ENCODE data around the gene CDHR3. TPM values are rescaled to one million over a fixed set of nuclear protein-coding genes. Genes with fewer than 3 reads are reported as not detected.

The CDHR3 gene
- total RNA-seq, 2 experiments from 2014 or later = 0.42 to 2.8 TPM

DNA sequence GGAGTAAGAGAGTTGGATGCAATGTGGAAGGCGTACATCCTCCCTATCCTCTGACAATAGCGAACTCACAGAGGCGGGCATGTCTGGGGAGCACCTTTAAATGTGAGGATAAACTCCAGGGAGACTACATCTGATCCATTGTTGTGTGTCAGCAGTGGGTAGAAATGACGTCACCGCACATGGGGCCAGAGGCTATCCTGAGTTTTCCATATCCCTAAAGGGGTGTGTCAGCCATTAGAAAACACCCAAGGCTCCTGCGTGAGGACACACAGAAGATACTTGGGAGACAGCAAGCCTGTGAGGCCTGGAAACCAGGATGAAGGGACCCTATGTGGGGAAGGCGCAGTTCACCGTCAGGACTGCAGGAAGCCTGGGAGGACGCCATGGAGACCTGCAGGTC, 17.2 kb upstream of the CDHR3 start:
- no peaks in the 10 kb centered on the region for H3K36me3 ChIP-seq (ENCODE audit: insufficient read depth, low read length)
- no TSS peak for BruUV-seq (replicated peaks)
- intact Hi-C loops (cut with micrococcal nuclease; ENCODE audit: unreplicated experiment) = no loop called here
- no peaks in the 10 kb centered on the region for H3K9me2 ChIP-seq (ENCODE audit: insufficient read depth, low read length)
- H3K4me1 ChIP-seq (ENCODE audit: insufficient read depth, low read length, poor library complexity, severe bottlenecking) = no peaks in the 10 kb centered on the region
- POLR2A ChIA-PET = no interaction called here
- no peaks in the 10 kb centered on the region for H3K79me2 ChIP-seq (ENCODE audit: insufficient read depth, low read depth, low read length)
- DNase-seq (ENCODE audit: low spot score) = no peak
- no peak overlapping the region for H2AFZ ChIP-seq (ENCODE audit: low read length)
- no peaks in the 10 kb centered on the region for H4K20me1 ChIP-seq (ENCODE audit: insufficient read depth, low read length)
- no peak overlapping the region for H3K4me2 ChIP-seq (ENCODE audit: low read length)
- CTCF ChIA-PET (ENCODE audit: unreplicated experiment) = no interaction called here
- no peaks in the 10 kb centered on the region for H3K9me3 ChIP-seq (ENCODE audit: low read length)
- TF ChIP-seq, protein P1, sequence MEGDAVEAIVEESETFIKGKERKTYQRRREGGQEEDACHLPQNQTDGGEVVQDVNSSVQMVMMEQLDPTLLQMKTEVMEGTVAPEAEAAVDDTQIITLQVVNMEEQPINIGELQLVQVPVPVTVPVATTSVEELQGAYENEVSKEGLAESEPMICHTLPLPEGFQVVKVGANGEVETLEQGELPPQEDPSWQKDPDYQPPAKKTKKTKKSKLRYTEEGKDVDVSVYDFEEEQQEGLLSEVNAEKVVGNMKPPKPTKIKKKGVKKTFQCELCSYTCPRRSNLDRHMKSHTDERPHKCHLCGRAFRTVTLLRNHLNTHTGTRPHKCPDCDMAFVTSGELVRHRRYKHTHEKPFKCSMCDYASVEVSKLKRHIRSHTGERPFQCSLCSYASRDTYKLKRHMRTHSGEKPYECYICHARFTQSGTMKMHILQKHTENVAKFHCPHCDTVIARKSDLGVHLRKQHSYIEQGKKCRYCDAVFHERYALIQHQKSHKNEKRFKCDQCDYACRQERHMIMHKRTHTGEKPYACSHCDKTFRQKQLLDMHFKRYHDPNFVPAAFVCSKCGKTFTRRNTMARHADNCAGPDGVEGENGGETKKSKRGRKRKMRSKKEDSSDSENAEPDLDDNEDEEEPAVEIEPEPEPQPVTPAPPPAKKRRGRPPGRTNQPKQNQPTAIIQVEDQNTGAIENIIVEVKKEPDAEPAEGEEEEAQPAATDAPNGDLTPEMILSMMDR (conservative IDR thresholded peaks at IDR 0.05; ENCODE audit: low read length) = no peak
- TF ChIP-seq EZH2phosphoT487 (IDR thresholded peaks at IDR 0.05; ENCODE audit: borderline replicate concordance, low read depth, low read length) = no peak
- no peak overlapping the region for H3K4me3 ChIP-seq (ENCODE audit: low read depth, low read length, poor library complexity, severe bottlenecking)
- H3K27ac ChIP-seq (ENCODE audit: low read depth, low read length, poor library complexity, severe bottlenecking) = no peak overlapping the region

DNA sequence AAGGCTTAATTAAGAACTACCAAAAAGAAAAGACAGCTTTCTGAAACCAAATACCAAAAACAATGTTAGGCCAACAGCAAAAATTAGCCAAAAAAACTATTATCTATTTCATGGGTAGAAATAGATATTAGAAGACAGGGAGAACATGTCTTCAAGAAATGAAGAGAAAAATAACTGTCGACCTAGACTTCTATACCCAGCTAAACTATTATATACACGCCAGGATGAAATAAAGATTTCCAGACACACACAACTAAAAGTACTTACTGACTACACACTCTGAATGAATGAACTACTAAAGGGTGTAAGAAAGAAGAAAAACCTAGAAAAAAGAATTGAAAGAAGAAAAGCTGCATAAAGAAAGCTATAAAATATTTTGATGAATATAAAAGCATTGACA, 11.5 kb upstream of the CDHR3 start:
- no peak for DNase-seq (ENCODE audit: low spot score)
- no peaks in the 10 kb centered on the region for H3K9me2 ChIP-seq (ENCODE audit: insufficient read depth, low read length)
- H3K27ac ChIP-seq (ENCODE audit: low read depth, low read length, poor library complexity, severe bottlenecking) = no peak overlapping the region
- H3K4me2 ChIP-seq (ENCODE audit: low read length) = no peak overlapping the region
- POLR2A ChIA-PET = interaction anchor here (0.6 to 1.0 kb wide), 3 partner anchors 9 to 207 kb away, joined by 3 read pairs; no protein-coding TSS in a partner anchor
- TF ChIP-seq, protein P1 (conservative IDR thresholded peaks at IDR 0.05; ENCODE audit: low read length) = no peak
- TF ChIP-seq EZH2phosphoT487 (IDR thresholded peaks at IDR 0.05; ENCODE audit: borderline replicate concordance, low read depth, low read length) = no peak
- no peaks in the 10 kb centered on the region for H3K79me2 ChIP-seq (ENCODE audit: insufficient read depth, low read depth, low read length)
- no peaks in the 10 kb centered on the region for H3K4me1 ChIP-seq (ENCODE audit: insufficient read depth, low read length, poor library complexity, severe bottlenecking)
- H3K9me3 ChIP-seq (ENCODE audit: low read length) = peaks cover 15% of the 10 kb centered on the region
- intact Hi-C loops (cut with micrococcal nuclease; ENCODE audit: unreplicated experiment) = no loop called here
- no peak overlapping the region for H2AFZ ChIP-seq (ENCODE audit: low read length)
- no peaks in the 10 kb centered on the region for H4K20me1 ChIP-seq (ENCODE audit: insufficient read depth, low read length)
- CTCF ChIA-PET (ENCODE audit: unreplicated experiment) = no interaction called here
- H3K36me3 ChIP-seq (ENCODE audit: insufficient read depth, low read length) = no peaks in the 10 kb centered on the region
- no peak overlapping the region for H3K4me3 ChIP-seq (ENCODE audit: low read depth, low read length, poor library complexity, severe bottlenecking)
- no TSS peak for BruUV-seq (replicated peaks)

DNA sequence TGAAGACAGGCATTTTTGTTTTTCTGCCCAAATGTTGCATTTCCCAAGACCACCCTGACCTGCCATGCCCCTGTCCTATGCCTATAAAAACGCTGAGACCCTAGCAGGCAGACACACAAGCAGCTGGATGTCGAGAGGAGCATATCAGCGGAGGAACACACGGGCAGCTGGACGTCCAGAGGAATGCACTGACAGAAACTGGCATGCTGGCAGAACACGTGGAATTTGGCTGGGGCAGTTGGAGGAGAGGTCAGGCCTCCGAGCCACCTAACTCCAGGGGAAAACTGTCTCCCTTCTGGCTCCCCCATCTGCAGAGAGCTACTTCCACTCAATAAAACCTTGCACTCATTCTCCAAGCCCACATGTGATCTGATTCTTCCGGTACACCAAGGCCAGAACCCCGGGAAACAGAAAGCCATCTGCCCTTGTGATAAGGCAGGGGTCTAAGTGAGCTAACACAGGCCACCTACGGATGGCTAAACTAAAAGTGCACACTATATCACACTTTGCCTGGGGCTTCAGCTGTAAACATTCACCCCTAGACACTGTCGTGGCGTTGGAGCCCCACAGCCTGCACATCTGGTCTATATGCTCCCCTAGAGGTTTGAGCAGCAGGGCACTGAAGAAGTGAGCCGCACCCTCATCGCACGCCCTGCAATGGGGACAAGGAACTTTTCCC, 10.0 kb upstream of the CDHR3 start:
- Histone ChIP-seq H3K9me3 (ENCODE audit: low read length) (peaks cover 15% of the 10 kb centered on the region), H3K4me3 (ENCODE audit: low read depth, low read length, poor library complexity, severe bottlenecking) (no peak overlapping the region), H3K9me2 (ENCODE audit: insufficient read depth, low read length) (no peaks in the 10 kb centered on the region), H3K79me2 (ENCODE audit: insufficient read depth, low read depth, low read length) (no peaks in the 10 kb centered on the region), H3K4me1 (ENCODE audit: insufficient read depth, low read length, poor library complexity, severe bottlenecking) (no peaks in the 10 kb centered on the region), H3K36me3 (ENCODE audit: insufficient read depth, low read length) (no peaks in the 10 kb centered on the region), H3K4me2 (ENCODE audit: low read length) (no peak overlapping the region), H4K20me1 (ENCODE audit: insufficient read depth, low read length) (no peaks in the 10 kb centered on the region), H2AFZ (ENCODE audit: low read length) (no peak overlapping the region), H3K27ac (ENCODE audit: low read depth, low read length, poor library complexity, severe bottlenecking) (no peak overlapping the region)
- intact Hi-C loops (cut with micrococcal nuclease; ENCODE audit: unreplicated experiment) = no loop called here
- no peak for TF ChIP-seq EZH2phosphoT487 (IDR thresholded peaks at IDR 0.05; ENCODE audit: borderline replicate concordance, low read depth, low read length)
- TF ChIP-seq, protein P1 (conservative IDR thresholded peaks at IDR 0.05; ENCODE audit: low read length) = no peak
- CTCF ChIA-PET (ENCODE audit: unreplicated experiment) = no interaction called here
- DNase-seq (ENCODE audit: low spot score) = no peak
- POLR2A ChIA-PET = interaction anchor here (0.6 to 0.7 kb wide), 3 partner anchors 62 to 1637 kb away, joined by 3 to 4 read pairs (median 3); no protein-coding TSS in a partner anchor
- BruUV-seq (replicated peaks) = no TSS peak

All from OCI-LY7 (cell line).